Smooth muscle cell (in vitro differentiated cells): ENCODE measurements around the gene ATPAF1. TPM values are rescaled to one million over a fixed set of nuclear protein-coding genes. Genes with fewer than 3 reads are reported as not detected.

Source experiments
- DNase-seq: peaks from one replicate; lab custom pipeline; 2025; ENCODE audit not compliant: unreplicated experiment; lab: John Stamatoyannopoulos, UW
- H2AFZ ChIP-seq: fragments of 200-600 bp; sonication (generic); 2 replicates; pipeline ENCODE4 v1.6.0; 2016; ENCODE audit warnings: antibody characterized with exemption, low read depth, mild to moderate bottlenecking
- H3F3A ChIP-seq: fragments of 200-600 bp; sonication (generic); 2 replicates; pipeline ENCODE4 v1.6.0; 2017; ENCODE audit warnings: antibody characterized with exemption, low read depth
- H3K27ac ChIP-seq: fragments of 200-600 bp; sonication (generic); 2 replicates; pipeline ENCODE4 v1.5.1; 2016; ENCODE audit warnings: low read depth, mild to moderate bottlenecking
- H3K27me3 ChIP-seq: fragments of 200-600 bp; sonication (generic); 2 replicates; pipeline ENCODE4 v1.6.1; 2016; ENCODE audit warnings: low read depth, mild to moderate bottlenecking
- H3K36me3 ChIP-seq: fragments of 200-600 bp; sonication (generic); 2 replicates; pipeline ENCODE4 v1.5.1; 2016; ENCODE audit warnings: low read depth
- H3K4me1 ChIP-seq: fragments of 200-600 bp; sonication (generic); 2 replicates; pipeline ENCODE4 v1.5.1; 2016; ENCODE audit warnings: low read depth
- H3K4me2 ChIP-seq: fragments of 200-600 bp; sonication (generic); 2 replicates; pipeline ENCODE4 v1.6.0; 2016; ENCODE audit warnings: mild to moderate bottlenecking
- H3K4me3 ChIP-seq: fragments of 200-600 bp; sonication (generic); 2 replicates; pipeline ENCODE4 v1.5.1; 2016; ENCODE audit warnings: mild to moderate bottlenecking
- H3K79me2 ChIP-seq: fragments of 200-600 bp; sonication (generic); 2 replicates; pipeline ENCODE4 v1.6.0; 2016; ENCODE audit warnings: low read depth, mild to moderate bottlenecking
- H3K9ac ChIP-seq: fragments of 200-600 bp; sonication (generic); 2 replicates; pipeline ENCODE4 v1.6.0; 2016; ENCODE audit warnings: low read depth
- H3K9me3 ChIP-seq: fragments of 200-600 bp; sonication (generic); replicated peaks from 2 replicates; pipeline ENCODE4 v1.5.1; 2016; ENCODE audit warnings: low read depth
- H4K20me1 ChIP-seq: fragments of 200-600 bp; sonication (generic); 2 replicates; pipeline ENCODE4 v1.6.0; 2016; ENCODE audit warnings: low read depth
- WGBS: methylation state at CpG from one replicate; pipeline ENCODE4 v1.1.7; 2016; ENCODE audit warnings: low lambda C conversion rate; 5-methylcytosine and 5-hydroxymethylcytosine counted together
- polyA plus RNA-seq: library from polyadenylated mRNA; unstranded; fragments of >200 nt; fragmentation: Nextera tagmentation; extraction: Ambion mirVana; gene quantifications from 2 replicates; pipeline ENCODE4 v1.2.1, GENCODE V29; 2016
- total RNA-seq: library from RNA; depleted of rRNA; stranded (reverse); fragments of >200 nt; gene quantifications from 2 replicates; pipeline ENCODE4 v1.2.3, GENCODE V29; 2014
- TF ChIP-seq, protein P1 (sequence below): fragments of 200-600 bp; sonication (generic); IDR thresholded peaks from 2 replicates; pipeline ENCODE4 v1.5.1; 2017; ENCODE audit warnings: borderline replicate concordance, mild to moderate bottlenecking, antibody characterized with exemption; ENCODE audit not compliant: insufficient read depth, poor library complexity, severe bottlenecking

The ATPAF1 gene
- total and polyA plus RNA-seq, 2 experiments from 2014 or later = 22.2 to 31.2 TPM

DNA sequence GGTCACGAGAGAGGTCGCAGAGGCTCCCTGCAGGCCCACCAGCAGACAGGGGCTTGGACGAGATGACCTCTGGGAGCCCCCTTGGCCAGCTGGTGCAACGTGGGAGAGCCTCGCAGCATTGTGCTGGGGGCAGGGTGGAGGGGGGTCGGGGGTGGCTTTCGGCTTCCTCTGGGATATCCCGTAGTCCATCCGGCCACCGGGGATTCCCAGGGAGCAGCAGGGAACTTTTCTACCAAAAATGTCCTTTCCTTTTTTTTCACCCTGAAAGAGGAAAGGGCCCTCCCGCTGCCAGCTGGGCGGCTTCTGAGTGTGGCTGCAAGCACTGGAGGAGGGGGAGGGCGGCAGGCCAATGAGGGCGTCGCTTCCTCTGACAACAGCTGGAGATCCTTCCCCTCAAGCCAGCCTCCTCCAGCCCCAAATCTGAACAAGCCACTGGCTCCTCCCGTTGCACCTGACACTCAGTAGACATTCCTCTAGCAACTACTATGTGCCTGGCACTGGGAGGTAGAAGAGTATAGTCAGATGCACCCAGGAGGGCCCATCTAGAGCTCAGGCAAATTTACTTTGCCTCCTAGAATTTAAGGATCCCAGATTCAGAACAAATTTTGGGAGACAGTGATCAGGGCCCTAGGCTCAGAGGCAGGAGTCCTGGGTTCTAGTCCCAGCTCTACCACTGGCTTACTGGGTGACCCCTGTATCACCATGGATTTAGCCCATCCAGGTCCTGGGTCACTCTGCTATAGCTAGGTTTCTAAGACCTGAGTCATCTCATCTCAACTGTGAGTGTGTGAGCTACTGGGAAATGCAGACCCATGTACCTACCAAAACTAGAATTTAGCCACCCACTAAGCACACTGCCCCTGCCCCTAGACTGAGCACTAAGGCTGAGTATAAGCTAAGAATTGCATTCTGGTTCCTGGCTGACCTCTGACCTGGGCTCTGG, 54.2 kb downstream of the ATPAF1 start:
- WGBS = 31% methylated on average over 15 of the region's 16 CpGs
- TF ChIP-seq, protein P1, sequence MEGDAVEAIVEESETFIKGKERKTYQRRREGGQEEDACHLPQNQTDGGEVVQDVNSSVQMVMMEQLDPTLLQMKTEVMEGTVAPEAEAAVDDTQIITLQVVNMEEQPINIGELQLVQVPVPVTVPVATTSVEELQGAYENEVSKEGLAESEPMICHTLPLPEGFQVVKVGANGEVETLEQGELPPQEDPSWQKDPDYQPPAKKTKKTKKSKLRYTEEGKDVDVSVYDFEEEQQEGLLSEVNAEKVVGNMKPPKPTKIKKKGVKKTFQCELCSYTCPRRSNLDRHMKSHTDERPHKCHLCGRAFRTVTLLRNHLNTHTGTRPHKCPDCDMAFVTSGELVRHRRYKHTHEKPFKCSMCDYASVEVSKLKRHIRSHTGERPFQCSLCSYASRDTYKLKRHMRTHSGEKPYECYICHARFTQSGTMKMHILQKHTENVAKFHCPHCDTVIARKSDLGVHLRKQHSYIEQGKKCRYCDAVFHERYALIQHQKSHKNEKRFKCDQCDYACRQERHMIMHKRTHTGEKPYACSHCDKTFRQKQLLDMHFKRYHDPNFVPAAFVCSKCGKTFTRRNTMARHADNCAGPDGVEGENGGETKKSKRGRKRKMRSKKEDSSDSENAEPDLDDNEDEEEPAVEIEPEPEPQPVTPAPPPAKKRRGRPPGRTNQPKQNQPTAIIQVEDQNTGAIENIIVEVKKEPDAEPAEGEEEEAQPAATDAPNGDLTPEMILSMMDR = no peak
- Histone ChIP-seq H3K4me2 (peak overlapping the region; percentile 31), H3K4me3 (no peak overlapping the region), H3F3A (no peaks in the 10 kb centered on the region), H4K20me1 (peaks cover 36% of the 10 kb centered on the region), H3K27ac (no peak overlapping the region), H3K4me1 (peaks cover 18% of the 10 kb centered on the region), H3K79me2 (peaks cover 9% of the 10 kb centered on the region), H3K9ac (no peak overlapping the region), H3K27me3 (no peaks in the 10 kb centered on the region), H3K9me3 (no peaks in the 10 kb centered on the region), H2AFZ (no peak overlapping the region), H3K36me3 (no peaks in the 10 kb centered on the region)
- DNase-seq = peak; percentile 25

DNA sequence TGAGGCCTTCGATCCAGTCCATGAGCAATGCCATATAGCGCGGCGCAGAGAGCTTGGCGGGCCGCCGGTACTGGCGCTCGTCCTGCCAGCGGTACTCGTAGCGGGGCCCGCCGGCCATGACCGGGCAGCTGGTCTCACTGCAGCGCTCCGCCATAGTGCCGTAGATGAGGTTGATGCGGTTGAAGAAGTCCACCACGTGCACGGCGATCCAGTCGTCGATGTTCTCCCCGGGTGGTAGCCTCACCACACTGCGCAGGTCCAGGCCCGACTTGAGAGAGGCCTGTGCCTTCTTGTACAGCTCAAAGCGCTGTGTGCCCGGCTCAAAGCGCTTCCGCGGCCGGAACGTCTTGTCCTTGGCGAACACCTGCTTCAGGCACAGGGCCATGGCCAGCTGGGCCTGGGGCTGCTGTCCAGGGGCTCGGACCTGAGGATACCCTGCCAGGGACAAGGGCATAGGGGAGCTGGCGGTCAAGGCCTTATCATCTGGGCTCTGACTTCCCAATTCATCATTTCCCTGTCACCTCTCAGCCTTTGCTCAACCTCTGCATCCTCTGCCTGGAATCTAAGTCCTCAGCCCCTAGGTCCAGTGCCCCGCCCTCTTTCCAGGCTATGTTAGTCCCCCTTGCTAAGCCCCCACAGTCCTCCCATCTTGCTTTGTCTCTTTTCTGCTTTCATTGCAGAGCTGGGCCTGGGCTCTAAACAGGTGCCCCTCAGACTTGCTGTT, 55.1 kb downstream of the ATPAF1 start:
- 93% methylated on average over 37 of the region's 38 CpGs for WGBS
- TF ChIP-seq, protein P1 = no peak
- peaks cover 18% of the 10 kb centered on the region for H3K4me1 ChIP-seq
- H3K36me3 ChIP-seq = no peaks in the 10 kb centered on the region
- no peak for DNase-seq
- H3K27me3 ChIP-seq = no peaks in the 10 kb centered on the region
- H3K9ac ChIP-seq = no peak overlapping the region
- no peaks in the 10 kb centered on the region for H3F3A ChIP-seq
- H3K9me3 ChIP-seq = no peaks in the 10 kb centered on the region
- H3K27ac ChIP-seq = no peak overlapping the region
- peaks cover 36% of the 10 kb centered on the region for H4K20me1 ChIP-seq
- no peak overlapping the region for H3K4me3 ChIP-seq
- peaks cover 9% of the 10 kb centered on the region for H3K79me2 ChIP-seq
- no peak overlapping the region for H2AFZ ChIP-seq
- H3K4me2 ChIP-seq = peak overlapping the region; percentile 31

DNA sequence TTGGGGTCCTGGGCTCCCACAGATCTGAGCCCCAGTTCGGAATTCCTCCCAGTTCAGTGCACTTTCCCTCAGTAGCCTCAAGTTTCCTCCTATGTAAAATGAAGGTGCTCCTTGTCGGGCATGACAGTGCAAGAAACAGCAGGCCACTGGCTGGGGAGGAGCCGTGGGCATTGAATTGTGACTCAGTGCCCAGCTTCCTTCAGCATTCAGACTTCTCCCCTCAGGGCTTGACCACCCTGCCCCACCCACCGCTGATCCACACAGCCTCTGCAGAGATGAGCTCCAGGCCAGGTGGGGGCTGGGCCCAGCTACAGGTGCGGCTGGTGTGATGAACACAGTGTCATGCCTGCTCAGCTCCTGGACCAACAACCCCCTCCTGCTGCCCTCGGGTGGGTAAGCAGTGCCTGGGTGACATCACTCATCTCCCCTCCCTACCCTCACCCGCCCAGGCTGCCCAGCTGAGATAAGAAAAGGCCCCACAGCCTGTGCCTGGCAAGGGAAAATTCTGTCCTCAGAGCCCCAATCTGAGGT, 56.4 kb downstream of the ATPAF1 start:
- 69% methylated on average over 7 of the region's 7 CpGs for WGBS
- H3K9ac ChIP-seq = peak overlapping the region; percentile 8
- no peak for DNase-seq
- no peaks in the 10 kb centered on the region for H3K36me3 ChIP-seq
- TF ChIP-seq, protein P1 = no peak
- H3F3A ChIP-seq = no peaks in the 10 kb centered on the region
- peaks cover 18% of the 10 kb centered on the region for H3K4me1 ChIP-seq
- peaks cover 36% of the 10 kb centered on the region for H4K20me1 ChIP-seq
- peak overlapping the region; percentile 62 for H3K27ac ChIP-seq
- no peak overlapping the region for H2AFZ ChIP-seq
- peaks cover 9% of the 10 kb centered on the region for H3K79me2 ChIP-seq
- H3K4me3 ChIP-seq = no peak overlapping the region
- no peaks in the 10 kb centered on the region for H3K27me3 ChIP-seq
- no peaks in the 10 kb centered on the region for H3K9me3 ChIP-seq
- peak overlapping the region; percentile 14 for H3K4me2 ChIP-seq
